Esophagus muscularis mucosa (tissue), 4 donors: ENCODE measurements around the gene JAKMIP3. TPM values are rescaled to one million over a fixed set of nuclear protein-coding genes. Genes with fewer than 3 reads are reported as not detected.

Experiments
- DNase-seq: peaks from one replicate; pipeline ENCODE4 v3.0.0-alpha.2; 2017; ENCODE audit errors: extremely low spot score
- H3K27ac ChIP-seq, 4 donors: fragments of 200-600 bp; sonication (generic); replicated peaks in 1 of 4; 1 replicate in 3 of 4; 2 replicates in 1 of 4; pipeline ENCODE4 v1.5.1; 2016 to 2019; ENCODE audit warnings: mild to moderate bottlenecking in 1 of 4
- H3K27me3 ChIP-seq, 4 donors: fragments of 200-600 bp; sonication (generic); one replicate each; pipeline versions ENCODE4 v1.5.1 to v1.6.0; 2016 to 2019
- H3K36me3 ChIP-seq, 4 donors: fragments of 200-600 bp; sonication (generic); one replicate each; pipeline ENCODE4 v1.5.1; 2016 to 2019
- H3K4me1 ChIP-seq, 4 donors: fragments of 200-600 bp; sonication (generic); one replicate each; pipeline ENCODE4 v1.5.1; 2016 to 2019
- H3K4me3 ChIP-seq, 4 donors: fragments of 200-600 bp; sonication (generic); 1 replicate in 2 of 4; 2 replicates in 2 of 4; pipeline ENCODE4 v1.5.1; 2016 to 2019; ENCODE audit warnings: mild to moderate bottlenecking in 4 of 4, moderate library complexity in 1 of 4
- H3K9me3 ChIP-seq, 4 donors: fragments of 200-600 bp; sonication (generic); 1 replicate in 3 of 4; 2 replicates in 1 of 4; pipeline ENCODE4 v1.5.1; 2016 to 2019
- EP300 ChIP-seq: sonication (generic); formaldehyde crosslinking; IDR thresholded peaks from one replicate; pipeline ENCODE4 v1.6.1; 2017; ENCODE audit warnings: antibody characterized with exemption
- POLR2A ChIP-seq: fragments of 450-650 bp; IDR thresholded peaks from one replicate; pipeline ENCODE4 v1.6.1; 2017; ENCODE audit warnings: antibody characterized with exemption, moderate library complexity, mild to moderate bottlenecking, low read depth
- POLR2AphosphoS5 ChIP-seq, 2 donors: sonication (generic); formaldehyde crosslinking; IDR thresholded peaks; one replicate each; pipeline ENCODE4 v1.6.1; 2017; ENCODE audit warnings: antibody characterized with exemption in 2 of 2
- WGBS: methylation state at CpG from one replicate; pipeline ENCODE4 v1.1.5; 2018; 5-methylcytosine and 5-hydroxymethylcytosine counted together
- intact Hi-C: fragments of 100-400 bp; cut with DNase I; formaldehyde crosslinking; loops from one replicate; pipeline ENCODE4 v1.15.1; 2023
- total RNA-seq, 4 donors: library from RNA; depleted of rRNA; stranded (reverse); fragments of >200 nt; gene quantifications; one replicate each; pipeline versions ENCODE4 v1.1.0 to v1.2.1, GENCODE V29; 2016
- TF ChIP-seq, protein P1 (sequence below), 3 experiments: fragments of 200-600 bp in 2 of 3; fragments of 450-650 bp in 1 of 3; sonication (generic) in 2 of 3; IDR thresholded peaks; one replicate each; pipeline ENCODE4 v1.5.1; 2017 to 2019; ENCODE audit warnings: antibody characterized with exemption in 3 of 3, mild to moderate bottlenecking in 2 of 3, moderate library complexity in 1 of 3

The JAKMIP3 gene
- total RNA-seq, 4 donors from 2014 or later = 0.66 to 1.6 (median 0.97) TPM

GRCh38 chr10:132023092-132023811 lies 42.5 kb upstream of the JAKMIP3 start:
- H3K27ac ChIP-seq = no peak overlapping the region
- DNase-seq = no peak
- peaks cover 0 to 56% (median 2%) of the 10 kb centered on the region in 4 donors for H3K27me3 ChIP-seq
- TF ChIP-seq, protein P1, sequence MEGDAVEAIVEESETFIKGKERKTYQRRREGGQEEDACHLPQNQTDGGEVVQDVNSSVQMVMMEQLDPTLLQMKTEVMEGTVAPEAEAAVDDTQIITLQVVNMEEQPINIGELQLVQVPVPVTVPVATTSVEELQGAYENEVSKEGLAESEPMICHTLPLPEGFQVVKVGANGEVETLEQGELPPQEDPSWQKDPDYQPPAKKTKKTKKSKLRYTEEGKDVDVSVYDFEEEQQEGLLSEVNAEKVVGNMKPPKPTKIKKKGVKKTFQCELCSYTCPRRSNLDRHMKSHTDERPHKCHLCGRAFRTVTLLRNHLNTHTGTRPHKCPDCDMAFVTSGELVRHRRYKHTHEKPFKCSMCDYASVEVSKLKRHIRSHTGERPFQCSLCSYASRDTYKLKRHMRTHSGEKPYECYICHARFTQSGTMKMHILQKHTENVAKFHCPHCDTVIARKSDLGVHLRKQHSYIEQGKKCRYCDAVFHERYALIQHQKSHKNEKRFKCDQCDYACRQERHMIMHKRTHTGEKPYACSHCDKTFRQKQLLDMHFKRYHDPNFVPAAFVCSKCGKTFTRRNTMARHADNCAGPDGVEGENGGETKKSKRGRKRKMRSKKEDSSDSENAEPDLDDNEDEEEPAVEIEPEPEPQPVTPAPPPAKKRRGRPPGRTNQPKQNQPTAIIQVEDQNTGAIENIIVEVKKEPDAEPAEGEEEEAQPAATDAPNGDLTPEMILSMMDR (IDR thresholded peaks at IDR 0.05) = peak; percentile 82 to 93 (median 86)
- TF ChIP-seq EP300 (no peak), POLR2AphosphoS5 (IDR thresholded peaks at IDR 0.05) (peak in 1 of 2 donors; percentile 66)
- WGBS = 15% methylated on average over 32 of the region's 36 CpGs
- intact Hi-C loops = loop anchor here (1.0 to 5.0 kb wide), 2 partner anchors 41 to 138 kb away; partner anchors contain the start of gene BNIP3
- H3K4me3 ChIP-seq = peak overlapping the region; percentile 14 to 50 (median 40)
- H3K9me3 ChIP-seq = no peaks in the 10 kb centered on the region
- H3K36me3 ChIP-seq = no peaks in the 10 kb centered on the region
- peaks cover 6 to 12% (median 10%) of the 10 kb centered on the region in 4 donors for H3K4me1 ChIP-seq

DNA sequence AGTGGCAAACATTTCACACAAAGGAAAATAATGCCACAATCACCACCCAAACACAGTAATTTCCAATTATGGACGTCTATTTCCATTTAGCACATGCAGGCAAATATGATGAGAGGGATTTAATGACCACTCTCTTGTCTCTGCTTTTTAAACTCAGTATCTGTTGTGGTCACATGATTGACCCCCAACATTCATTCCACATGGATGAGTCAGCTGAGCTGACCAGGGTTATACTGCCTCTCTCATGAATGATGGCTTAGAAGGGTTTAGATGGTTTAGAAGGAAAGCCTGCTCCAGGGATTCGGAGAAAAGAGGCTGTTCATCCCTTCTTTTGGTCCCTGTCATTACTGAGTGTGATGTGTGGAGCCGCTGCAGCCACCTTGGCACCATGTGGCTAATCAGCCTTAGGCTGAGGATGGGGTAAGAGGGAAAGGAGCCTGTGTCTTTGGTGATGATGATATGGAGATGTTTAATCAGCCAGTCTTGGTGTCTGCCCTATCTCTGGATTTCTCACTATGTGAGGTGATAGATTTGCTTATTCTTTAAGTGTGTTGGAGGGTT lies 38.2 kb upstream of the JAKMIP3 start:
- Histone ChIP-seq H3K27ac (no peak overlapping the region), H3K27me3 (peaks cover 0 to 84% (median 2%) of the 10 kb centered on the region in 4 donors), H3K9me3 (no peaks in the 10 kb centered on the region), H3K4me3 (no peak overlapping the region), H3K36me3 (no peaks in the 10 kb centered on the region), H3K4me1 (peaks cover 6 to 12% (median 10%) of the 10 kb centered on the region in 4 donors)
- DNase-seq = no peak
- TF ChIP-seq POLR2A (no peak), EP300 (no peak), POLR2AphosphoS5 (IDR thresholded peaks at IDR 0.05) (no peak)
- TF ChIP-seq, protein P1 (IDR thresholded peaks at IDR 0.05) = no peak
- intact Hi-C loops = no loop called here
- 76% methylated on average over 3 of the region's 3 CpGs for WGBS

GRCh38 chr10:132028706-132029105 lies 37.0 kb upstream of the JAKMIP3 start:
- no peak for DNase-seq
- TF ChIP-seq, protein P1 (IDR thresholded peaks at IDR 0.05) = no peak
- no peak for TF ChIP-seq EP300
- TF ChIP-seq POLR2AphosphoS5 (IDR thresholded peaks at IDR 0.05) = no peak
- TF ChIP-seq POLR2A = no peak
- peaks cover 0 to 89% (median 2%) of the 10 kb centered on the region in 4 donors for H3K27me3 ChIP-seq
- no peak overlapping the region for H3K27ac ChIP-seq
- intact Hi-C loops = no loop called here
- H3K36me3 ChIP-seq = no peaks in the 10 kb centered on the region
- H3K4me3 ChIP-seq = no peak overlapping the region
- H3K9me3 ChIP-seq = no peaks in the 10 kb centered on the region
- 61% methylated on average over 6 of the region's 6 CpGs for WGBS
- H3K4me1 ChIP-seq = peaks cover 0 to 3% (median 2%) of the 10 kb centered on the region in 4 donors

DNA sequence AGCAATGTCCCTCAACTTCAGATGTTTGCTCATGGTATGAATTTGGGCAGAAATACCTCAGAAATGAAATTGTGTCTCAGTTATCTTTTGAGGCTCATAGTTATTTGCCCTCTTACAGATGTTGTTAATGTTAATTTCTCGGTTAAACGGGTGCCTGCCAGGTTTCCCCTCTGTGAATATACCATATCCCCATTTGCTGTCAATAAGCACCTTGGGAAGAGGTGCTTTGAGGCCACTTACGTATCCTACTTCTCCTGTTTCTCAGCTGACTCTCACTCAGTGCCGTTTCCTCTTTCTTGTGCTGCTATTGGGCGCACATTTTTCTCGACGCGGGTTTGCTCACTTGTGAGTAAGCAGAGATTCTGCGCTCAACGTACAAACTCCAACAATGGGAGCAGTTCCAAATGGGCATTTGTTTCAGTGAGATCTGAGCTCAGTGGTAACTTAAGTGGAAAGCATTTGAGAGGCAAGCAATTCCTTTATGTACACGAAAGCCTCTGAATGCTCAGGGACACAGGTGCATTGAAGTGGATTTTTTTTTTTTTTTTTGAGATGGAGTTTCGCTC lies 34.8 kb upstream of the JAKMIP3 start:
- Histone ChIP-seq H3K9me3 (no peaks in the 10 kb centered on the region), H3K4me1 (peaks cover under 1 to 7% (median 5%) of the 10 kb centered on the region in 4 donors), H3K4me3 (no peak overlapping the region), H3K27ac (no peak overlapping the region), H3K36me3 (no peaks in the 10 kb centered on the region), H3K27me3 (peaks cover 0 to 83% (median 2%) of the 10 kb centered on the region in 4 donors)
- intact Hi-C loops = no loop called here
- TF ChIP-seq, protein P1 (IDR thresholded peaks at IDR 0.05) = no peak
- TF ChIP-seq POLR2A (no peak), POLR2AphosphoS5 (IDR thresholded peaks at IDR 0.05) (no peak), EP300 (no peak)
- no peak for DNase-seq
- WGBS = 79% methylated on average over 12 of the region's 12 CpGs
